ENCODE results near the gene CD7. TPM values are rescaled to one million over a fixed set of nuclear protein-coding genes. Genes with fewer than 3 reads are reported as not detected.
A peak's percentile ranks its signal among the peaks of the same experiment; 100 is the strongest.

CD7 gene
- total and polyA plus RNA-seq, 8 donors = 0.28 to 1.3 (median 0.98) TPM

DNA sequence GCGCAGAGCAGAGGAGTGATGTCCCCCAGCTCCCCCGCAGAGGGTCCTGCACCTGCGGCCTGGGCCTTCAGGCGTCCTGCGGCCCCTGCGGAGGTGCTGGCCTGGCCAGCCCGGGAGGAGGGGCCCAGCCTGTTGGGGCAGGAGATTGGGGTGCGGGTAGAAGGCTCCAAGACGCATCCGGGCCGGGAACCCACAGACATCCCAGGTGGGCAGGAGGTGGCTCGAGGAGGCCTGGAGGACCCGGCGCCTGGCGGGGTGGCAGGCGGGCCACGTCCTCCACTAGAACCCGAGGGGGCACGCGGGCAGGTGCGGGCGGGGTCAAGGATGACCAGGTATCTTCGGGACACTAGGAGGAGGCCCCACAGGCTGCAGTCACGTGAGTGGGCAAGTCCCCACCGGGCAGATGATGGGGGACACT is 16.8 kb upstream of the CD7 start:
- FAIRE-seq (no peak), ATAC-seq (no peak)

DNA sequence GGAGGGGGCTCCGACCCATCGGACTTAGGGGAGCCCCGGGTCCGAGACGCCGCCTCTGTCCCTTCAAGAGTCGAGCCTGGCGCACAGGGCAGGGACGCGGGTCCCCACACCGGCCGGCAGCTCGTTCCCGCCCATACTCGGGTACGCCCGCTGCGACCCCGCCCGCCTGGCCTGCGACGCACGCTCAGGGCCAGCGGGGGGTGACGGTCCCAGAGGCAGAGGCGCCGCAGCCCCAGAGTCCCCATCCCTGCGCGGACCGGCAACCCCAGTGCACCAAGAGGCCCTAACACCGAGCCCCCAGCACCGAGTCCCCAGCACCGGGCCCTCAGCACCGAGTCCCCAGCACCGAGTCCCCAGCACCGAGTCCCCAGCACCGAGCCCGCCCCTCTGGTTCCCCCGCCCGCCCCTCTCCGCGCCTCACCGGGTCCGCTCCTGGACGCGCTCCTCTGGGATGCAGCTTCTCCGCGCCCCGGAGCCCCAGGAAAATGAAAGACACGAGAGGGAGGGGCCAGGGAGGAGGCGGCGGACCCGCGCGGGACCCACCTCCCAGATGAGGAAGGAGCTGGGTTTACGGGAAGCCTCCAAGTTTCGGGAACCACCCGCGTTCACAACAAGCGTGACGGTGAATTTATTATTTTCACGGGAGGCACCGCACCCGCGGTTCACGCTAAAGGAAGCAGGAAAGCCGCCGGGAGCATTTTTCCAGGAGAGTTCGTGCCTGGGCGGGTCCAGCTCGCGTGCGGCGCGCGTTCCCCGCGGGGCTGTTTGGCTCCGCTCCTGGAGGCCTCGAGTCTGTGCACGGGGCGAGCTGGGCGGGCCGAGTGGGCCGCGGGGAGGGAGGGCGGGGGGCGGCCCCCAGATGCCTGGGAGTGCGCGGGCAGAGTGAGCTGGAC is 16.1 kb upstream of the CD7 start, which contains the start of gene SECTM1:
Gene SECTM1 (minus strand): TSS at position 488 of the 893 bp plus-strand sequence. CDS start 6,526 bp downstream, outside the sequence.
- H3K9me3 ChIP-seq = no peaks in the 10 kb centered on the region
- TF ChIP-seq, protein P1, sequence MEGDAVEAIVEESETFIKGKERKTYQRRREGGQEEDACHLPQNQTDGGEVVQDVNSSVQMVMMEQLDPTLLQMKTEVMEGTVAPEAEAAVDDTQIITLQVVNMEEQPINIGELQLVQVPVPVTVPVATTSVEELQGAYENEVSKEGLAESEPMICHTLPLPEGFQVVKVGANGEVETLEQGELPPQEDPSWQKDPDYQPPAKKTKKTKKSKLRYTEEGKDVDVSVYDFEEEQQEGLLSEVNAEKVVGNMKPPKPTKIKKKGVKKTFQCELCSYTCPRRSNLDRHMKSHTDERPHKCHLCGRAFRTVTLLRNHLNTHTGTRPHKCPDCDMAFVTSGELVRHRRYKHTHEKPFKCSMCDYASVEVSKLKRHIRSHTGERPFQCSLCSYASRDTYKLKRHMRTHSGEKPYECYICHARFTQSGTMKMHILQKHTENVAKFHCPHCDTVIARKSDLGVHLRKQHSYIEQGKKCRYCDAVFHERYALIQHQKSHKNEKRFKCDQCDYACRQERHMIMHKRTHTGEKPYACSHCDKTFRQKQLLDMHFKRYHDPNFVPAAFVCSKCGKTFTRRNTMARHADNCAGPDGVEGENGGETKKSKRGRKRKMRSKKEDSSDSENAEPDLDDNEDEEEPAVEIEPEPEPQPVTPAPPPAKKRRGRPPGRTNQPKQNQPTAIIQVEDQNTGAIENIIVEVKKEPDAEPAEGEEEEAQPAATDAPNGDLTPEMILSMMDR (IDR thresholded peaks at IDR 0.05) = no peak
- peak; percentile 29 to 51 (median 34) for ATAC-seq
- no peaks in the 10 kb centered on the region for H3K27me3 ChIP-seq
- no peaks in the 10 kb centered on the region for H3K36me3 ChIP-seq
- intact Hi-C loops (cut with DNase I) = no loop called here
- peaks cover 11 to 22% (median 14%) of the 10 kb centered on the region in 3 donors for H3K4me1 ChIP-seq
- H3K27ac ChIP-seq = peak within 1 kb of the TSS in 2 of 4 donors; percentile 80 to 84
- 13 to 20% methylated on average over 72 to 90 of the region's 90 CpGs for WGBS, 2 donors
- peak in 3 of 6 donors; percentile 54 to 78 (median 73) for DNase-seq
- no peak for FAIRE-seq
- H3K4me3 ChIP-seq = peak within 1 kb of the TSS; percentile 10 to 50 (median 29)

More for the DNA sequence above, 16.8 kb upstream of the CD7 start:
- intact Hi-C loops (cut with DNase I) = no loop called here
- DNase-seq = peak in 3 of 6 donors; percentile 44 to 80 (median 61)
- WGBS, 2 donors = 77 to 80% methylated on average over 23 to 25 of the region's 25 CpGs
- peak overlapping the region in 1 of 4 donors; percentile 84 for H3K27ac ChIP-seq
- H3K4me1 ChIP-seq = peaks cover 11 to 22% (median 14%) of the 10 kb centered on the region in 3 donors
- TF ChIP-seq, protein P1 (IDR thresholded peaks at IDR 0.05) = no peak
- peak overlapping the region in 3 of 4 donors; percentile 22 to 50 (median 36) for H3K4me3 ChIP-seq
- no peaks in the 10 kb centered on the region for H3K27me3 ChIP-seq
- no peaks in the 10 kb centered on the region for H3K36me3 ChIP-seq
- no peaks in the 10 kb centered on the region for H3K9me3 ChIP-seq

DNA sequence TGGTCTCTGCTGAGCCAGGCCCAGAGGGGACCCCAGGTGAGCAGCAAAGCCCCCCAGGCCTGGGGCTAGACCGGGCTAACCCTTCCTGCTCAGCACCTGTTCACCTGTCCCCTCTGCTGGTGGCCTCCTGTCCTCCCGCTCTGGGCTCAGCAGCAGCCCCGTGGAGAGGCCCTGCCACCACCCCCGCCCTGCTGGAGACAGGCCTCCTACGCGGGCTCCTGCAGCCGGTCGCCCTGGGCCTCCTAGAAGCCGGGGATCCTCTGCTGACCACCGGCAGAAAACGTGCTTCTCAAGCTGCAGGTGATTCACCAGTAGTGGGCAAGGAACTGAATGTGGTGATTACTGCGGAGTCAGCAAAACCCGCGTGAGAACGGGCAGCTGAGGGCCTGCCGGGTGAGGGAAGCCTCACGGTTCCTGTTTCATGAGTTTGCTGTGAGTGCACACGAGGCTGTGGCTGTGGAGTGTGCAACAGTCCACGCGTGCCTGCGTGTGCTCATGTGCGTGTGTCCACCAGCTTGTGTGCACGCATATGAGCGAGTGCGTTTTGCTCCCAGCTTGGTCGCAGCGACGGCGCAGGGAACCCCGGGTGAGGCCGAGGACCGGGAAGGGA is 15.4 kb upstream of the CD7 start:
- Histone ChIP-seq H3K4me1 (peaks cover 11 to 22% (median 14%) of the 10 kb centered on the region in 3 donors), H3K27me3 (no peaks in the 10 kb centered on the region), H3K9me3 (no peaks in the 10 kb centered on the region), H3K27ac (no peak overlapping the region), H3K4me3 (peak overlapping the region in 2 of 4 donors; percentile 36 to 50), H3K36me3 (no peaks in the 10 kb centered on the region)
- peak; percentile 25 to 58 (median 55) for ATAC-seq
- intact Hi-C loops (cut with DNase I) = no loop called here
- FAIRE-seq = no peak
- TF ChIP-seq, protein P1 (IDR thresholded peaks at IDR 0.05) = no peak
- 33 to 36% methylated on average over 32 of the region's 32 CpGs for WGBS, 2 donors
- DNase-seq = peak; percentile 57 to 80 (median 64)

DNA sequence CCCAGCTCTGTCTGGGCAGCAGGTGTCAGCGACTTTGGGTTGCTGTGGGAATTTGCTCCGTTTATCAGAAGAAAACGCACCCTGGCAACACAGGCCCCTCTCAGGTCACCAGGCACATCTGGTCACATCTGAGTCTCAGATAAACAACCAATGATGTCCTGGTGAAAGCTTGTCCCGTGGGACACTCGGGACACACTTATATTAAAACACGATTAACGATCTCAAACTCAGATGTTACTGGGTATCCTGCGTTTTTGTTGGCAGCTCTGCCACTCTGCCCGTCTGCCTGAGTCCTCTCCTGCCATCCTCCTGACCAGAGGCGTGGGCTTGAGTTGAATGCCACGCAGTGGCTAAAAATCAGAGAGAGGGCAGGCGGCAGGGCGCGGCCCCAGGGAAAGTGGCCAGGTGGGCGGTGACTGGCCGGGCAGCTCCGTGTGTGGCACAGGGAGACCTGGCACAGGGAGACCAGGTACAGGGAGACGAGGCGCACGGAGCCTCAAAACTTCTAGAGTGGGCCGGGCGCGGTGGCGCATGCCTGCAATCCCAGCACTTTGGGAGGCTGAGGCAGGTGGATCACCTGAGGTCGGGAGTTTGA is 14.0 kb upstream of the CD7 start:
- no peak for FAIRE-seq
- Histone ChIP-seq H3K36me3 (no peaks in the 10 kb centered on the region), H3K27ac (no peak overlapping the region), H3K27me3 (no peaks in the 10 kb centered on the region), H3K4me3 (no peak overlapping the region), H3K4me1 (peaks cover 11 to 22% (median 14%) of the 10 kb centered on the region in 3 donors), H3K9me3 (no peaks in the 10 kb centered on the region)
- no peak for ATAC-seq
- WGBS, 2 donors = 88 to 93% methylated on average over 25 of the region's 25 CpGs
- TF ChIP-seq, protein P1 (IDR thresholded peaks at IDR 0.05) = no peak
- peak in 1 of 6 donors; percentile 58 for DNase-seq
- intact Hi-C loops (cut with DNase I) = no loop called here

Data from pancreas (tissue), 10 donors.